Measurements from ENCODE around the gene PNPLA8.
A peak's percentile ranks its signal among the peaks of the same experiment; 100 is the strongest.
"Not testable (repeated sequence)": the region's sequence is repeated elsewhere in the genome, so short reads cannot be mapped to it uniquely, and the experiment has no call there.

PNPLA8 gene

GRCh38 chr7:108479118-108479517 is 46.8 kb downstream of the PNPLA8 start:
- DNase-seq (ENCODE audit: low spot score), result no peak

GRCh38 chr7:108468246-108468645 is 57.7 kb downstream of the PNPLA8 start:
- DNase-seq (ENCODE audit: low spot score), result no peak

GRCh38 chr7:108467391-108467790 is 58.5 kb downstream of the PNPLA8 start:
- DNase-seq (ENCODE audit: low spot score), result no peak

DNA sequence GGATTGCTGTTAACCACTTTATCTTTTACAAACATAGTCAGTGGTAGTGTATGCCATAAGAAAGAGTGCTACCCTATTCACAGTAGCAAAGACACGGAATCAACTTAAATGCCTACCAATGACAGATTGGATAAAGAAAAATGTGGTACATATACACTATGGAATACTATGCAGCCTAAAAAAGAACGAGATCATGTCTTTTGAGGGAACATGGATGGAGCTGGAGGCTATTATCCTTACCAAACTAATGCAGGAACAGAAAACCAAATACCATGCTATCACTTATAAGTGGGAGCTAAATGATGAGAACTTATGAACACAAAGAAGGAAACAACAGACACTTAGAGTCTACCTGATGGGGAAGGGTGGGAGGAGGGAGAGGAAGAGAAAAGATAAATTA is 59.6 kb downstream of the PNPLA8 start:
- not testable (repeated sequence) for DNase-seq (ENCODE audit: low spot score)

- no peak for DNase-seq (ENCODE audit: low spot score)
These were observed 61.2 kb downstream of the PNPLA8 start for GRCh38 chr7:108464743-108465142.

GRCh38 chr7:108463613-108464012 is 62.3 kb downstream of the PNPLA8 start:
- DNase-seq (ENCODE audit: low spot score), result no peak

- no peak for DNase-seq (ENCODE audit: low spot score)
These were observed 64.1 kb downstream of the PNPLA8 start for GRCh38 chr7:108461840-108462239.

GRCh38 chr7:108460964-108461363 is 65.0 kb downstream of the PNPLA8 start:
- no peak for DNase-seq (ENCODE audit: low spot score)

DNA sequence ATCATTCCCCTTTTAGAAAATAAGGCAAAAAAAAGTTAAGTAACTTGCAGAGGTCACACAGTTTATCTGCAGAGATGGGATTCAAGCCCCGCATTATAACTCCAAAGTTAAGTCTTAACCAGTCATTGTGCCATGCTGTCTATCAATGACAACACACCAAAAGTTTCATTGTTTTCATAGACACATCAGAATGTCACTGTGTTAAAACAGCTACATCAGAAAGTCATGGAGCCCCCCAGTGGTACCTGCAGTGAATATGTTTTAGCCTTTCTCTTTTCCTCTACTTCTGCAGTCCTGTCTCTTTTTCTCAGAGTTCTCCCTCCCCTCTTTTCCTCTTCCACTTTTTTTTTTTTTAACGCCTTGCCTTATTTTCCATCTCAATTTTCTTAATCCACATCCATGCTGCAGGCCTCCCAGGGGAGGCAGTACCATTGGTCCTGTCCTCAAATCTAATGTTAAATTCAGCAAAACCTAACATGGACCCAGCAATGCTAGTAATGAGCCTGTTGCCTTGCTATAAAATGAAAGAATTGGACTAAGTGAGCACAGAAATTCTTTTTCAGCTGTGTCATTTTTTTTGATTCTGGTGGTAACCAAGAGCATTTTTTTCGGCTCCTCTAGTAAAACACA is 65.9 kb downstream of the PNPLA8 start:
- peak; percentile 32 for DNase-seq (ENCODE audit: low spot score)

GRCh38 chr7:108457871-108458270 is 68.1 kb downstream of the PNPLA8 start:
- no peak for DNase-seq (ENCODE audit: low spot score)

DNA sequence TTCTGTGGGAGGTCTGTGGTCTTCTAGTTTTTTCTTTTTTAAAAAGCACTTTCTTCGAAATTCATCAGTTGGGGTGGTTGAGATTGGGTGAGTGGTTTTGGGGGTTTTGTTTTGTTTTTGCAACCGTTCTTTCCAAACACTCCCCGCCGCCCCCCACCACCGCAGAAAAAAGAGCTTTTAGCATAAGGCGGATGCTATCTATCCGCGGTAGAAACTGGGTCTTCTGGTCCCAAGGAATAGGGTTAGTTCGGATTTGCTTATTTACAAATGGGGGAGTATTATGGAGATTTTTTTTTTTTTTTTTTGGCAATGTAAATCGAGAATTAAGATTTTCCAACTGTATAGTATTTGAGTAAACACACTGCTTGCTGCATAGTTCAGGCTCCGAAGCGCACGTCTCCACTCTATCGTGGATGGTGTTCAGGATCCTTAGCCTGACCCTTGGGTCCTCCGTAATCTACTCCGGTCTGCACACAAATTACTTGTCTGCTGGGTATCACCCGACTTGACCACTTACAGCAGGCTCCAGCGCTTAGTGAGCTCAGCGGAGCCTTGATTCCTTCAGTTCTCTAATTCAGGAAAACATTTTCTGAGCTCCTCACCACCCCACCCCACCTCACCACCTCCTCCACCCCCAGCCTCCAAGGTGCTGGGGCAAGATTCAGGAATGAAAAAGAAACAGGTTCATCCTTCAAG is 68.9 kb downstream of the PNPLA8 start:
- no peak for DNase-seq (ENCODE audit: low spot score)

DNA sequence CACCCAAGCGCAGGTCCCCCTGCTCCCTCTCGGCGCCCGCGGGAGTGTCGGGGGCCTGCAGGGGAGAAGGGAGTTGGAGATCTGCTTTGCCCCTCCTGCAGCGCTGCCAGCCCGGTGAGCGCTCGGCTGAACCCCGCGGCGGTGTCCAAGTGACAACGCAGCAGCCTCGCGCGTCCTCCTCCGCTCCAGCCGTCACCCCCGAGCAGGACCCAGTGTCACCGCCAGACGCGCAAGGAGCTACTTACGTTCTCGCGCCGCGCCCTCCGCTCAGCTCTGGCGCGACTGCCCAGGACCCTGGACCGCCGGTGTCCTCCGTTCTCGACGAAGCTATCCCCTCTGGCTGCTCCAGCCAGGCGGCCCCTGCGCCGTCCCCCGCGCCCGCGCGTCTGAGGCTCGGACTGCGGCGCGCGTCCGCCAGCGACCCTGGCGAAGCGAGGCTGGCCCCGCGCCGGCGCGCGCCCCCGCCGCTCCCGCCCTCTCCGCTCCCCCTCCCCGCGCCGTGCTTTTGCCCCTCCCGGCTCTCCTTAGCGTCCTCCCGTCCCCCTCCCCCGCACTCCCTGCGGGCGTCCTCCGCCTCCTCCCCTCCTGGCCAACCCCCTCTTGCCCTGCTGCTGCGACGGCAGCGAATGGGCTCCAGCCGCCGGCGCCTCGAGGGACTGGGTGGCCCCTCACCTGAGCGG is 69.8 kb downstream of the PNPLA8 start, which contains the start of gene NRCAM:
Gene NRCAM, minus strand, starts transcription at position 439 of the 680 bp plus-strand sequence. CDS start 216,372 bp downstream, outside the sequence.
- peak; percentile 45 for DNase-seq (ENCODE audit: low spot score)

DNA sequence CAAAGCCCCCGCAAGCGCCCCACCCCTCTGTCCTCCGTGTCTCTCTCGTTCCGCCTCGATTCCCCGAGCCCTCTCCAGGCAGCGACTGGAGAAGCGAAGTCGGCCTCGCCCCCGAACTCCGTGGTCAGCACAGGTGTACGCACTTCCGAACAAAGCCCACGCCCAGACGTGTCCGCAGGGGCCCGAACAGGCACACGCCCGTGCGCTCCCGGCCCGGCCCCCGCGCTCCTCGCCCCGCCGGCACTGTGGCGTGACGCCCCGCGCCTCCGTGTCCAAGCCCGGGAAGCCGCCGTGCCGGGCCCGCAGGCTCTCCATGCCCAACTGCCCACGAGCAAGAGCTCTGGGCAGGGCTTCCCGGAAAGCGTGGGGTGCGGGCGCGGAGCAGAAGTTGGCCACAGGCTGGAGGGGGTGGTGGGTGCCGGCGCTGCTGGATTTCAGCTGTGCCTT is 70.4 kb downstream of the PNPLA8 start:
- DNase-seq (ENCODE audit: low spot score), result peak; percentile 36

GRCh38 chr7:108454674-108455550 is 71.0 kb downstream of the PNPLA8 start:
- peak; percentile 43 for DNase-seq (ENCODE audit: low spot score)

DNA sequence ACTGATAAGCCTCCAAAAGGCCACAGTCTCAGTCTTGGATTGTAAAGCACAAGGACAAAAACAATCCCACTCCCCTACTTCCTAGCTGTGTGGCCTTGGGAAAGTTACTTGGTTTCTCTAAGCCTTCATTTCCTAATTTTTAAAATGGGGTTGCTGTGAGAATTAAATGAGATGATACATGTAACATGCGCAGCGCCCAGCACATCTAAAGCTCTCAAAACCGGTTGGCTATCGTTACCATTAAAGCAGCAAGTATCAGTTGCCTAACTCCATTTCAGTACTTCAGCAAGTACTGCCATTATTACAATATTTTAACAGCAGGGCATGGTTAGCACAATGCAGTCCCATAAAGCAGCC is 71.6 kb downstream of the PNPLA8 start:
- no peak for DNase-seq (ENCODE audit: low spot score)

GRCh38 chr7:108453320-108453719 is 72.6 kb downstream of the PNPLA8 start:
- DNase-seq (ENCODE audit: low spot score), result no peak

GRCh38 chr7:108452707-108453106 is 73.2 kb downstream of the PNPLA8 start:
- DNase-seq (ENCODE audit: low spot score), result peak; percentile 48

- DNase-seq (ENCODE audit: low spot score), result no peak
These were observed 74.6 kb downstream of the PNPLA8 start for GRCh38 chr7:108451296-108451848.

- DNase-seq (ENCODE audit: low spot score), result no peak
These were observed 75.8 kb downstream of the PNPLA8 start for GRCh38 chr7:108450160-108450559.

DNA sequence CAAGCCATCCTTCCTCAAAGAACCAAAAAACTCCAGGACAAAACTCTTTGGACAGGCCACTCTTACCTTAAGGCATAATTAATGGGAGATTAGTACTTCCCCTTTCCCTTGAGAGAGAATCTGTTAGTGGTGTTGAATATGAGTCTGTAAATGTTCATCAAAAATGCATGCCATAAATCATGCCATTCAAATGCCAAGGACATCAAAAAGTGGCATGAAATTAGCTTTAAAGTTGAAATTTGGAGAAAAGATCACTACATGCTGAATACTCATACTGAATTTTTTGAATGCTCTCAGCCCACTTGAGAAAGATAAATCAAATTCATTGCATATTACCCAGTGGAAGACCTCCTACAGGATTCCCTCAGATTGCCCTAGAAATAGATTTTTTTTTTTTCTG is 76.4 kb downstream of the PNPLA8 start:
- DNase-seq (ENCODE audit: low spot score), result no peak

DNA sequence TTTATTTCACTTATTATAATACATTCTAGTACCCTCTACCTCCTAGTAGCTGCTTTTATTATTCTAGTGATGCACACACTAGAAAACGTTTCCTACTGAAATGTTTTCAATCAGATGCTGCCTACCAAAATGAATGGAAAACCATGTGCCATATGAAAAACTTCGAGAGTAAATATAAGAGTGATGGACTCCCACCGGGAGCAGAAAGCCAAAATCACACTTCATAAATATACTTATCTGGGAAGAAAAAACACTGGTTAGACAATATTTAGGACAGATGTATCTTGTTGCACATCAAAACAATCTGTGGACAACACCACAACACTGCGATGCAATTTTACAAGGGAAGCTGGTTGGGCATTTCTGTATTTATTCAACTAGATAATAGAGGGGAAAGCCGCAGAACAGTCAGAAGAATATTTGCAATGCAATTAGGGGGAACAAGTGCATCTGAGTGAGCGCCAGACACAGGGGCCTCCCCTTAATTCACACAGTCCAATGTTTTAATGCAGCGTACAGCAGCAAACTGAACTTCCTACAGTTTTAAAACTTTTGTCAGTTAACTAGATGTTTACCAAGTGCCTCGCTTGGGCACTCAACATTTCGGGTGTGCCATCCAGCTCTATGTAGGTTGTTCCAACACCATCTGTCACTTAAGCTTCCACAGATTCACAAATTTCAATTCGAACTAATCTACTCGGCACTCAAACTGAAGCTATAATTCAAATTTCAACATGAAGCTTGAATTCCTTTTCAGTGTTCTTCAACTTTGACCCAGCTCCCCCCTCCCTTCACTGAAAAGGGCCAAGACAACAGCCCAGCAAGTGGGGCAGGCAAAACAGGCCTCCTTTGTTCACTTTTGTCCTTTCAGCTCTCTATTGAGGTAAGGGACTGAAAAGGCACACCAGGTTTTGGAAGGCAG is 77.1 kb downstream of the PNPLA8 start:
- no peak for DNase-seq (ENCODE audit: low spot score)
